GM19025 (cell line): ENCODE data around the gene CACNA1C.

Source experiments
- ATAC-seq: cut with Tn5 transposase; IDR thresholded peaks from one replicate; pipeline ENCODE4 v1.9.1; 2021; ENCODE audit warnings: mild to moderate bottlenecking, low read depth, moderate library complexity; ENCODE audit not compliant: unreplicated experiment

Gene CACNA1C

DNA sequence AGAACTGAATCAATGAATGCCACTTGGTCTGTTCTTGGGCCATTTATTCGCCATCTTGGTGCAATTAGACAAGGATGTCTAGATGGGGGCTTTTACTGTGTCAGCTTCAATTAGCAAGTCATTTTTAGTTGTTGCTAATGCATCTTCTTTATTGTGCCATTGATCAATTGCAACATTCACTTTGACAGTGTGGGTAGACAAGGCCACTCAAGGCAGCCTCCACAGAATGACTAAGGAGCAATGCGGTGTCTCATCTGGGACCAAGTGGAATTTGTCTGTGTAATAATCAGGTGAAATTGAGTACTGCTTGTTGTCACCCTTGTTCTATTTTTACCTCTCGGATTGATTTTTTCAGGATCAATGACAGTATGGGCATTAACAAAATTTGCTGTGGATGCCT, 275.9 kb downstream of the CACNA1C start:
- ATAC-seq = no peak

DNA sequence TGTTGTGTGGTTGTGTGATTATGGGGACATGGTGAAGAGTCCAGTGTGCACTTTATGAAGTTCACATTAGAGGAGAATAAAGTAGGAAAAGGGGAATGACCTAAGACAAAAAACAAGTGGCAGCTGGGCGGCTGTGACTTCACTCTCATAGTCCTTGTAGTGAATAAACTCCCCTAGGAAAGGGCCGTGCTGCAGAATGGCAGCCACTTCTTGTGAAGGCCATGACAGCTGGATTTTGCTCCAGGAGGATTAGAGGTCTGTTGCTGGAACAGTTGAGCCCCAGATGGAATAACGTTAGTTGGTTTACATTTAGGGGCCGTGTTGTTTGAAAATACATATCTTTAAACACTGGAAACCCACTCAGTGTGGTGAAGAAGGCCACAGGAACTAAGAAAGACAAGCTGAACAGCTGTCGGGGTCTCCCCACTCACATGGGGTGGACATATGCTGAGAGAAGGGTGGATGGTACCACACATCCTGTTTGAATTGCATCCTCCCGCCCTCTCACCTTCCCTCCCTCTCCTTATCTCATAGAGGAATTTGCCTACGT, 276.9 kb downstream of the CACNA1C start:
- ATAC-seq = no peak

DNA sequence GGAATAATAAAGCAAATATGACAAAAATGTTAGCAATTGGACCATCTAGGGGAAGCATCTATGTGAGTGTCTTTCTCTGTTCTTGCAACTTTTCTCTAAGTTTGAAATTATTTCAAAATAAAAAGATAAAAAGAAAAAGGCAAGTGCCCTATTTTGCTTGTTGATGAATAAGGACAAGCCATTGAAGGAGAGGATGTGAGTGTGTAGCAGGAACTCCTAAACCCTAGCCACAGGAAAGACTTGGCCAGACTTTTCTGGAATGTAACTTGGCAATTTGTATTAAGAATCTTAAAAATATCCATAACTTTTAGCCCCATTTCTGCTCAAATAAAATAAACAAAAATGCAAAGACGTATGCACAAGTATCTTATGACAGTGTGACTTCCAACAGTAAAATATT, 279.4 kb downstream of the CACNA1C start:
- no peak for ATAC-seq

DNA sequence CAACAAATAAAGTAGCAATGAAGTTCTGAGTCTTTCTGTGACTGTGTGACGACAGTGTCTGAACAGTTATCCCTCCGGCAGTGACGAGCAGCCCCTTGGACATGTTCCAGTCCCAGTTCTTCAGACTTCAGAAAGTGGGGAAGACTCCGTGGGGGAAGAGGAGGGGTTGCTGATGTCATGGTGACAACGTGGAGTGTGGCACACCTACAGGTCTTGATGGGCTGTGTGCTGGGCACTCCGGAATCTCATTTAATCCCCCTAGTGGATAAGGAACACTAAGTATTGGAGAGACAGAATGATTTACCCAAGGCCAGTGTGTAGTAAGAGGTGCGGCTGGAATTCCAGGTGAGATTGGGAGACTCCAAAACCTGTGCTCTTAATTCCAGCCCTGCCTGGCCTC, 280.2 kb downstream of the CACNA1C start:
- no peak for ATAC-seq

DNA sequence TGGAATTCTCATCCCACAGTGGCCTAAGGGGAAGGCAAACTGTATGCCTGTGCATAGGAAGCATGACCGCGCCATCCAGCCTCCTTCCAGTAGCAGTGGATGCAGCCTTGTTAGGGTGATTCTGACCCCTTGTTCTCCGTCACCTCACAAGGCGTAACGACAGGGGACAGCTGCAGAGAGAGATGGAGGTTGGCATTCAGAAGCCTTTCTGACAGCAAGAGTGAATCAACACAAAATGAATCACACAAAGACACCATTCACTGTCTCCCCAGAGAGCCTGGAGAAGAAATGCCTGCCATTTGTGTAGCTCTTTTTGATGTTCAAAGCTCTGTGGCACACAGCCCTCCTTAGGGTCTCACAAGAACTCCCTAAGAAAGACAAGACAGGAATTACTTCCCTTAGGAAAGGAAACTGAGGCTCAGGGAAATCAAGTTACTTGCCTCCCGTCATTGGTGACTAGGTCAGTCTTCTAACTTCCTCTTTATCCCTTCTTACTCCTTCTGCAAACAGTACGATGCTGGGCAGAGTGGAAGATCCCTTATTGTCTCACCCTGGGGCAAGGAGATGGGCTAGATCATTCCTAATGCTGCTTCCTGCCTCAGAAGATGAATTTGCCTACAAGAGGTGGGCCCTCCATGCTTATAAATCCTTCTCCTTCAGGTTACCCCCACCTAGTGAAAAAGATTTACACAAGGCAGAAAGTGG, 280.9 kb downstream of the CACNA1C start:
- ATAC-seq = no peak

DNA sequence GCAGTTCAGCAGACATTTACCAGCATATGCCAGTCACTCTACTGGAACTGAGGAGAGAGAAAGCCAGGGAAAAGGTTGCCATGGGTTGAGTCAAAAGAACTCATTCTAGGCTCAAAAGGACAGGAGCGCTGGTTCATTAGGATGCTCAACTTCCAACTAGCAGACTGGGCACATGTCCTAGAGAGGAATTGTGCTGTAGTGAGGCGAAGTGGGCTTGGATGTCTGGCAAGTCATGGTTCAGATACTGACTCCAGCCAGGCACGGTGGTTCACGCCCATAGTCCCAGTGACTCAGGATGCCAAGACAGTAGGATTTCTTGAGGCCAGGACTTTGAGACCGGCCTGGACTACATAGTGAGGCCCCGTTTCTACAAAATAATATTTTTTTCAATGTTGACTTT, 281.5 kb downstream of the CACNA1C start:
- no peak for ATAC-seq

DNA sequence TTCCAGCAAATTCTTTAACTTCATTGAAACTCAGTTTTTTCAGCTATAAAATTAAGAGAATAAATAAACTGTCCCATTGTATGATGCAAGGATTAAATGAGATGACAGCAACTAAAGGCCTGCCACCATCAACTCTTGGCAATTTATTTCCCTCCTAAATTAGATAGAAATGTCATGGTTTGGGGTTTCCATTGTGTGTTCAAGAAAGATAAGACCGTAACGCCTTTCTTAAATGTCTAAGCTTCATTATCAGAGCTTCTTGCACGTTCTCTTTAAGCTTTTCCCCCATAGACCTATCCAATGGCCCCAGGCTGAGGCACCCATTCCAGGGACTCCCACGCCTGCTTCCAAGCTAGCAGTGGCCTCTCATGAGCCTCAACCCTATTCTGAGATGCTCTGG, 281.9 kb downstream of the CACNA1C start:
- ATAC-seq = no peak

DNA sequence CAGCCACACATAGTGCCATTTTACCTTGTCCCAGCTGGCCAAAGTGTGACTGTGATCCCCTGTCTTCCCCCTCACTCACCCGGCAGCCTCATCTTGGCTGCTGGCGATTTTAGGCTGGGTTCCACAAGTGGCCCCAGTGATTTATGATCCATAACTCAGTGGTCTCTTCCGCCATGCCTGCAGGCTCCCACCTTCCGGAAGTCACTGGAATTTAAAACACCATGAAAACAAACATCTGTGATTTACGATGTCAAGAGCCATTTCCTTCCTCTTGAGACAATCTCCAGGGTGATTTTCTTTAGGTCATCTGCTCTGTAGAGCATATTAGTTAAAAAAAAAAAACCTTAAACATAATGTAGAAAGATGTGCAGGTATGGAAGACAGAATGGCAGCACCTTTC, 282.3 kb downstream of the CACNA1C start:
- ATAC-seq = no peak

DNA sequence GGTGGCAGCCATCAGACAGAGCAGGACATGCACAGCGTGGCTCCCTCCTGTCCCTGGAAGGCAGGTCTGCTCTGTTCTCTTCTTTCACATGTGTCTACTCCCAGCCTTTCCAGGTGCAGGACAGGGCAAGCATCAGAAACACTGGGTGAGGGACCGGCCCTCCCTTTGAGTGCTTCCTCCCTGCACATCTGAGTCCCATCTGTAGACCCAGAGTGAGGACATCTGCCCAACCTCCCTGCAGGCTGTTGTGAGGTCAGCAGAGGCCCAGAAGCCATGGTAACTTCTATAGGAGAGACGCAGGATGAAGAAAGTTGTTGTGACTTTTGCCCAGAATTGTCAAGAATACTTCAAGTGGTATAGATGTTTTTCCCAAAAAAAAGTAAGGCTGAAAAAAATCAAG, 282.7 kb downstream of the CACNA1C start:
- no peak for ATAC-seq

DNA sequence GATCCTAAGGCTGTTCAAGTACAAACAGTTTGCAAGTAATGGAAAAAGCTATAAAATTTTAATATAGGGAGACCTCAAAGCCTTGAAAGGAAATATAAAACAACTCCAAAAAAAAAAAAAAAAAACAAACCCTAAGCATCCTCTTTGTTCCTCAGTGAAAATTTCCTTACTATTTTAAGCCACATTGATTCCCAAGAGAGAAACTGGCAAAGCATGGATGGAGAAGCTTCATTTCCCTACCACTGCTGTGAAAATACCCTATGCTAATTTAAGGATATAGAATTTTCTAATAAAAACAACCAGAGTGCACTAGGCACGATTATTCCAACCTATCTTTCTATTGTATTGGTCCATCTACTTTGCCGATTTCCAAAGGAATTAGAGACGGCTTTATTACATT, 283.1 kb downstream of the CACNA1C start:
- no peak for ATAC-seq

DNA sequence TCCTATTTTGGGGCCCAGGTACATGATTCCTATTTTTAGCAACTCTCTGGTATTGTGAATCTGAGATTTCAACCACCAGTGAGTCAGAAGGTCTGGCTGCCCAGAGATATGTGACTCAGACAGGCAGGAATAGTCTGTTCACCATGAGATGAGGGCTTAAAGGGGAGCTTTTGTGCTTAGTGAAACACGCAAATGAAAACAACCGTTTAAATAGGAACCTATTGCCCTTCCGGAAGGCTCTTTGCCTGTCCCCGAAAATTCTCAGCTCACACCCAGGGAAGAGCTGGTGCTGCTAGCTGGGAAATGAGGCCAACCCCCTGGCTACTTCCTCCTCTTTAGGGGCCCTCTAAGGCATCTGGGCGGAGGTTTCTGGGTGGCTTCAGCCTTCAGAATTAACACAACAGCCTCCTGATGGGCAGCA, 283.6 kb downstream of the CACNA1C start:
- ATAC-seq = no peak

DNA sequence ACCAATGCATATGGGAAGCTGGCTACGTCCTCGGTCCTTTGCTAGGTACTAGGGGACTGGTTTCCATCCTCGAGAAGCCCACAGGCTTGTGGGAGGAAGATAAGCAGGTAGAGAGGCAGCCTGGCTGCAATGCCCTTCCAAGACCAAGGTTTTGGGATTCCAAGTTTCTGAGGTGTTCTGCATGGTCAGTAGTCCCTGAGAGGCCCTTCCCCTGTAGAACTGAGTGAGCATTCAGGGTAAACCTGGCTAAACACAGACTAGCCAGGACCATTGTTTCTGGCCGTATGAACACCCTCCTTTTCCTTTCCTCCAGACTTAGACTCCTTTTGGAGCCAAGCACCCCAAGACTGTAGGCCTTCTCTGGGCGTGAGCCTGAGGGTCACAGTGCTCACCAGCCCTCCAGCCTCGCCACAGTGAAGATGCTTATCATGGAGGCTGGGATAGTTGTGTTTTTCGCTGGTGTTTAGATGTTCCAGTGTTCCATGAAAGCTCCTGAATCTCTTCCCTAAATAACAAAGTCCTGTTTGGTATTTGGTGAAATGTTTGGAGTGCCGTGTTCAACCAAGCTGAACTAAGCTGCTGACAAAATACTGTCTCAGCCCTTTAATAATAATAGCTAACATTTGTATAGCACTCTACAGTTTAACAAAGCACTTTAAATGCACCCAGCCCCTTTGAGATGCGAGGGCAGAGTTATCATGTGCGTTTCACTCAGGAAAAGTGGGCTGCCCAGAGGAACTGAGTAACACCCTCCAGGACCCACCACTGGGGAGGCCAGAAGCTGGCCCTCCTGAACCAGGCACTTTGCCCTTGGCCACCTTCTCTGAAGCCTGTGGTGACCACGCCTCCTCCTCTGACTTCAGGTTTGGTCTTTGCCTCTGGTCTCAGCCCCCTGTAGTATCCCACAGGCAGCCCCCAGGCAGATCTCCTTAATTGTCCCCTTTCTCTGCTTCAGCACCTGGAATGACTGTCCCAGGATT, 284.5 kb downstream of the CACNA1C start:
- no peak for ATAC-seq

DNA sequence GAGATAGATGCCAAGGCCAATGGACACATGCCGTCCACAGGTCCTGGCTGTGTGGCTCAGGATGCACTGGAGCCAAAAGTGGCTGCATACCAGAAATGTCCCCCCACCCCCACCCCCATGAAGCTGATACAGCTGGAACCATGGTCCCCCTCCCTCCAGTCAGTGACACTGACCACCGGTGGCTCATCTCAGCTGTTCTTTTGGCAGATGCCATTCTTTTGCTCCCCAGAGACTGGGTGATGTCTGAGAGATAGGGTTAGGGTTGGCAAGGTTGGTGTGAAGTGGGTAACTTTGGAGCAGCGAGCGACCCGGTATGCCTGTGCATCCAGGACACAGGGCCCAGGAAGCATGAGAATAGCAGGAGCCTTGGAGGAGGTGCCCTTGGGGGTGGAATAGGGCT, 285.6 kb downstream of the CACNA1C start:
- ATAC-seq = no peak

DNA sequence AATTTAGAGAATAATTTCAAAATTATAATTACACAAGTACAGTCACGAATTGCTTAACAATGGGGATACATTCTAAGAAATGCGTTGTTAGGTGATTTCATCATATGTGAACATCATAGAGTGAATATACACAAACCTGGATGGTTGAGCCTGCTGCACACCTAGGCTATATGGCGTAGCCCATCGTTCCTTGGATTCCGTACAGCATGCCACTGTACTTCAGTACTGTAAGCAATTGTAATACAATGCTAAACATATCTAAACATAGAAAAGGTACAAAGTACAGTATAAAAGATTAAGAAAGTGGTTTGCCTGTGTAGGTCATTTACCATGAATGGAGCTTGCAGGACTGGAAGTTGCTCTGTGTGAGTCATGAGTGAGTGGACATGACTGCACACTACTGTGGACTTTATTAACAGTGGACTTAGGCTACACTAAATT, 286.2 kb downstream of the CACNA1C start:
- no peak for ATAC-seq

DNA sequence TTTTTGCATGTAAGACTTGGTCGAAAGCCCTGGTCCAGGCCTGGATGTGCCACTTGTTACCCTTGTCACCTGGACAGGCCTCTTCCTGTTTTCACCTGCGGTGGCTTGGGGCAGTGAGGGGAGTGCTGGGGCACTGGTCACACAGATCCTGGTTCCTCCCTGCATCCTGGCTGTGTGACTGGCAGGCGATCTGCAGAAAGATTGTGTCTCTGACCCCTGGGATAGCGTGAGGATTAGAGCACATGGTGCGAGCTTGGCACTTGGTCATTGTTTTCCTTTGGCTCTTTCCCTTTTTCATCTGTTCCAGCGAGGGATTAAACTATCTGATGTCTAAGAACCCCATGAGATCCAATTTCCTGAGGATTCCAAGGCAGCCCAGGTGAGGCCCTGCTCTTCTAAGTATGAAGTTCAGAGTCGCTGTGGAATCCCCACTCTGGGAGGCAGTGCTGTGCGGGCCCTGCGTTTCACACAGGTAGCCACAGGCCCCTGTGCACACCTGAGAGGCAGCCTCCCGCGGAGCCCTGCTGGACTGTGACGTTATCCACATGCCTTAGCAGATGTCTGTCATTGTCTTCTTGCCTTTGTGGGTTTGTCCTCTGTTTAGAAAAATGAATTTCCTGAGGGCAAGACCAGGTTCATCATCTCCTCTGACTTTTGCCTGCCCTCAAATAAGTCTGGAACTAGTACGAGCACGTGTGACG, 288.4 kb downstream of the CACNA1C start:
- no peak for ATAC-seq

DNA sequence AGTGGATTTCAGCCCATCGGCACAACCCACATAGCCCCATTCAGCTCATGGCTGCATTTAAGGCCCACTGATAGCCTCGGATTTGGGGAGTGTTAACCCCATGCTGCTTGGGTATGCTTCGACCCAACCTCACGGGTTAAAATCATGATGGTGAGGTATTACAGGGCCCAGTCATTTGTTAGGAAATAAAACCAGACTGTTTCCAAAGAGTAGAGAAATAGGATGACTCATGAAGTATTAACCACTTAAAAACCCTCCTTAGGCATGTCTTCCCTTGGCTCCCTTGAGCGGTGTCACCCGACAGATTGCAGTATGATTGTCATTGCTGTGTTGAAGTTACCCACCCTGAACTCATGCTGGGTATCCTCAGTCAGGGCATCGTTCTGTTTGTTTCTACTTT, 289.1 kb downstream of the CACNA1C start:
- ATAC-seq = no peak

DNA sequence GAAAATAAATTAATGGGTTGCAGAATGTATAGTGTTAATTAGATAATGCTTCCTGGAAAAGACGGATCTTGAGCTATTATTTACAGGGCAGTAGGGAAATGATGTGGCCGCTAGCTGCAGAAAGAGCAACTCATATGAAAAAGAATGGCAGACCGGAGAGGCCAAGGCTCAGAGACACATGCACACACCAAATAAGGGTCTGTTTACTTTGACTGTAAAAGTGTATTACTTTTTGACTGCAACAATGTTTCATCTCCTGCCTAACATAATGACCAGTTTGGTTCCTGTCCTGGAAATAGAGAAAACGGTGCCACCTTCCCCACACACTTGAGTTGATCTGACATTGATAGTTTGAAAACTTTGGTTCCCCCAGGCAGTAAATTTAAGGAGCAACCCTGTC, 290.9 kb downstream of the CACNA1C start:
- no peak for ATAC-seq

DNA sequence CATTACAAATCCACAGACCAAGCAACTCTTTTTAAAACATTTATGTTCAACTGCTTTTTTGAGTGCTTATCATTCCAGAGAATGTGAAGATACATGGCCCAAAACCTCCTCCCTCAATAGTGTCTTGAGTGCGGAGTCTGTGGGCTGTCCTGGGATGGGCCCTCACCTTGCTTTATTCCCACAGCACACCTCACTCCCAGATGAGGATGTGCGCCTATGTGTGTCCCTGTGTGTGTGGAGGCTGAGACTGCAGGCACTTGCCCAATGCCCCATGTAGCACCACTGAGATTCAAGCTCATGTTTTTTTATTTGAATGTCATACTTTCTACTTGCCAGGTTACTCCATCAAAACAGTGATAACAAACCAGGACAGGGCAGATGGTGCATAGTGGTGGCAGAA, 291.7 kb downstream of the CACNA1C start:
- no peak for ATAC-seq

DNA sequence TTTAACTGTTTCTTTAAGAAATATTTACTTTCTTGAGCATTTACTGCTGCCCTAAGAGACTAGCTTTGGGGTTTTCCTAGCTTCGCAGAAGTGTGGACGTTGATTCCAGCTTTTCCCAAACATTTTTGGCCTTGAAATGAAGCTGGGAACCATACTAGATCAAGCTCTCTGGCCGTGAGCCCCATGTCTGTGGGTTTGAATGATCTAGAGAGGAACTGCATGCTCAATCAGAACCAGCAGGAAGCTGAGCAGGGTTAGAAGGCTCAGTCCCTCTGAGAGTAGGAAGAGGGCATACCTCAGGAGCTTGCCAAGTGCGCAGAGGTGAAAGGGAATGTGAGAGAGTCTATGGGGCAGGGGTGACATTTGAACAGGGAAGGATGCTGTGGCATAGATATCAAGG, 292.1 kb downstream of the CACNA1C start:
- ATAC-seq = no peak

DNA sequence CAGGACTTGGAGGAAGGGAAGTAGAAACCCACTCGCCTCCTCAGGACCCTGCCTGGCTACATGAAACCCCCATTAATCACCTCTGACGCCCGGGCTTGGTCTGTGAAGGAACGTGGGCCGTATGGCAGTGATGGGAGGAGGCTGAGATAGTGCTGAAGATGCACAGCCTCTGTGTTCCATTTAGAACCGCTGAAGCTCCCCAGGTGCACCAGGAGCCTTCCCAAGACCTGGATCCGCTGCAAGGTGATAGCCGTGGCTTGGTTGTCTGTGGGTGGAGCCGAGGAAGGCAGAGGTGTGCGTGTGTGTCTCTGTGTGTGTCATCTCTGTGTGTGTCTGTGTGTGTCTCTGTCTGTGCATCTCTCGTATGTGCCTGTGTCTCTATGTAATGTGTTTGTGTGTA, 293.1 kb downstream of the CACNA1C start:
- no peak for ATAC-seq

DNA sequence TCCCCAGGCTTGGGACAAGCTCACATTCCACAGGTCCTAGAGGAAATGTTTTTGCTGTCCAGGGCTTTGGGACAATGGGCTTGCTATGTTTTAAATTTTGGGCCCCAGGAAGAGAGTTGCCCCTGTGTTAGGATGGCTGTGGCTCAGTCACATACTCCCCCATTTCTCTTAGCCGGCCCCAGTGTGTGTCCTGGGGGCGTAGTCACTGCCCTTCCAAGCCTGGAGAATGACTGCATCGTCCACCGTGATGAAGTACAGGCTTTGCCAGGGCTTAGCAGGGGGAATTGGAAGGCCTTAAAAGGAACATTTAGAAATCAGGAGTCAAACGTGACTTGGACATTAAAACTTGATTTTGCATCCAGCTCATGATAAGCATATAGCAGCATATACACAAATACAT, 293.6 kb downstream of the CACNA1C start:
- no peak for ATAC-seq
